ENCODE data around the gene PRKAA1. TPM values are rescaled to one million over a fixed set of nuclear protein-coding genes. Genes with fewer than 3 reads are reported as not detected.

PRKAA1 gene
- total RNA-seq, 1 donor from 2014 or later: 65.6 TPM

GRCh38 chr5:40735609-40736008 is 62.6 kb downstream of the PRKAA1 start:
- H3K4me1 Mint-ChIP-seq (ENCODE audit: low read depth, unreplicated experiment): peaks cover 23% of the 10 kb centered on the region
- H3K27me3 Mint-ChIP-seq (ENCODE audit: low read depth, unreplicated experiment): no peaks in the 10 kb centered on the region
- peak overlapping the region; percentile 9 for H3K27ac Mint-ChIP-seq (ENCODE audit: unreplicated experiment)
- Histone ChIP-seq H3K4me2 (ENCODE audit: low read length) (peak overlapping the region; percentile 40), H3K27me3 (ENCODE audit: insufficient read depth, low read length) (no peaks in the 10 kb centered on the region), H3K27ac (ENCODE audit: low read depth, low read length) (peak overlapping the region; percentile 66), H3K79me2 (ENCODE audit: insufficient read depth, low read length) (no peaks in the 10 kb centered on the region), H2AFZ (ENCODE audit: low read depth, low read length) (no peak overlapping the region), H3K9ac (ENCODE audit: low read length) (peak overlapping the region; percentile 44), H3K4me1 (ENCODE audit: insufficient read depth, low read length) (peaks cover 22% of the 10 kb centered on the region), H3K4me3 (ENCODE audit: insufficient read depth, low read depth, low read length) (no peak overlapping the region), H3K9me3 (ENCODE audit: insufficient read depth, low read depth, low read length) (peaks cover 2% of the 10 kb centered on the region), H3K36me3 (ENCODE audit: insufficient read depth, low read length) (no peaks in the 10 kb centered on the region), H4K20me1 (ENCODE audit: insufficient read depth, low read length) (no peaks in the 10 kb centered on the region)
- no peak for DNase-seq (ENCODE audit: low read depth)
- no peak for TF ChIP-seq EZH2 (IDR thresholded peaks at IDR 0.05; ENCODE audit: insufficient read depth, low read length)
- no peak for TF ChIP-seq CTCF (IDR thresholded peaks at IDR 0.05; ENCODE audit: insufficient read depth, low read depth, low read length)
- peaks cover 7% of the 10 kb centered on the region for H3K36me3 Mint-ChIP-seq (ENCODE audit: low read depth, unreplicated experiment)
- no peak overlapping the region for H3K4me3 Mint-ChIP-seq (ENCODE audit: unreplicated experiment)
- no peak for FAIRE-seq
- H3K9me3 Mint-ChIP-seq (ENCODE audit: unreplicated experiment): no peaks in the 10 kb centered on the region

GRCh38 chr5:40734986-40735385 is 63.2 kb downstream of the PRKAA1 start:
- Histone ChIP-seq H3K9ac (ENCODE audit: low read length) (peak overlapping the region; percentile 44), H3K4me2 (ENCODE audit: low read length) (peak overlapping the region; percentile 40), H3K9me3 (ENCODE audit: insufficient read depth, low read depth, low read length) (peaks cover 2% of the 10 kb centered on the region), H3K27me3 (ENCODE audit: insufficient read depth, low read length) (no peaks in the 10 kb centered on the region), H3K79me2 (ENCODE audit: insufficient read depth, low read length) (no peaks in the 10 kb centered on the region), H3K27ac (ENCODE audit: low read depth, low read length) (peak overlapping the region; percentile 66), H3K4me1 (ENCODE audit: insufficient read depth, low read length) (peaks cover 22% of the 10 kb centered on the region), H2AFZ (ENCODE audit: low read depth, low read length) (no peak overlapping the region), H3K4me3 (ENCODE audit: insufficient read depth, low read depth, low read length) (no peak overlapping the region), H3K36me3 (ENCODE audit: insufficient read depth, low read length) (no peaks in the 10 kb centered on the region), H4K20me1 (ENCODE audit: insufficient read depth, low read length) (no peaks in the 10 kb centered on the region)
- DNase-seq (ENCODE audit: low read depth): peak; percentile 75
- Mint-ChIP-seq H3K36me3 (ENCODE audit: low read depth, unreplicated experiment) (peaks cover 4% of the 10 kb centered on the region), H3K4me3 (ENCODE audit: unreplicated experiment) (peak overlapping the region; percentile 17), H3K27me3 (ENCODE audit: low read depth, unreplicated experiment) (no peaks in the 10 kb centered on the region), H3K4me1 (ENCODE audit: low read depth, unreplicated experiment) (peaks cover 23% of the 10 kb centered on the region), H3K9me3 (ENCODE audit: unreplicated experiment) (no peaks in the 10 kb centered on the region), H3K27ac (ENCODE audit: unreplicated experiment) (peak overlapping the region; percentile 9)
- no peak for TF ChIP-seq EZH2 (IDR thresholded peaks at IDR 0.05; ENCODE audit: insufficient read depth, low read length)
- TF ChIP-seq CTCF (IDR thresholded peaks at IDR 0.05; ENCODE audit: insufficient read depth, low read depth, low read length): no peak
- FAIRE-seq: peak; percentile 32

- H4K20me1 ChIP-seq (ENCODE audit: insufficient read depth, low read length): no peaks in the 10 kb centered on the region
- H3K79me2 ChIP-seq (ENCODE audit: insufficient read depth, low read length): no peaks in the 10 kb centered on the region
- H3K9me3 ChIP-seq (ENCODE audit: insufficient read depth, low read depth, low read length): no peaks in the 10 kb centered on the region
- TF ChIP-seq EZH2 (IDR thresholded peaks at IDR 0.05; ENCODE audit: insufficient read depth, low read length) (no peak), CTCF (IDR thresholded peaks at IDR 0.05; ENCODE audit: insufficient read depth, low read depth, low read length) (no peak)
- H3K27me3 ChIP-seq (ENCODE audit: insufficient read depth, low read length): no peaks in the 10 kb centered on the region
- H2AFZ ChIP-seq (ENCODE audit: low read depth, low read length): no peak overlapping the region
- peaks cover 22% of the 10 kb centered on the region for H3K4me1 ChIP-seq (ENCODE audit: insufficient read depth, low read length)
- no peak overlapping the region for H3K4me3 Mint-ChIP-seq (ENCODE audit: unreplicated experiment)
- H3K9ac ChIP-seq (ENCODE audit: low read length): peak overlapping the region; percentile 30
- DNase-seq (ENCODE audit: low read depth): no peak
- H3K4me3 ChIP-seq (ENCODE audit: insufficient read depth, low read depth, low read length): no peak overlapping the region
- H3K36me3 Mint-ChIP-seq (ENCODE audit: low read depth, unreplicated experiment): no peaks in the 10 kb centered on the region
- peak overlapping the region; percentile 40 for H3K4me2 ChIP-seq (ENCODE audit: low read length)
- H3K36me3 ChIP-seq (ENCODE audit: insufficient read depth, low read length): no peaks in the 10 kb centered on the region
- no peaks in the 10 kb centered on the region for H3K9me3 Mint-ChIP-seq (ENCODE audit: unreplicated experiment)
- no peak for FAIRE-seq
- peak overlapping the region; percentile 52 for H3K27ac ChIP-seq (ENCODE audit: low read depth, low read length)
- no peaks in the 10 kb centered on the region for H3K27me3 Mint-ChIP-seq (ENCODE audit: low read depth, unreplicated experiment)
- no peak overlapping the region for H3K27ac Mint-ChIP-seq (ENCODE audit: unreplicated experiment)
- peaks cover 23% of the 10 kb centered on the region for H3K4me1 Mint-ChIP-seq (ENCODE audit: low read depth, unreplicated experiment)
Observed at GRCh38 chr5:40733879-40734563, 64.2 kb downstream of the PRKAA1 start.

All from astrocyte (in vitro differentiated cells and primary cell).